Measurements from ENCODE around the gene MAP2K1.
A peak's percentile ranks its signal among the peaks of the same experiment; 100 is the strongest.

The MAP2K1 gene

DNA sequence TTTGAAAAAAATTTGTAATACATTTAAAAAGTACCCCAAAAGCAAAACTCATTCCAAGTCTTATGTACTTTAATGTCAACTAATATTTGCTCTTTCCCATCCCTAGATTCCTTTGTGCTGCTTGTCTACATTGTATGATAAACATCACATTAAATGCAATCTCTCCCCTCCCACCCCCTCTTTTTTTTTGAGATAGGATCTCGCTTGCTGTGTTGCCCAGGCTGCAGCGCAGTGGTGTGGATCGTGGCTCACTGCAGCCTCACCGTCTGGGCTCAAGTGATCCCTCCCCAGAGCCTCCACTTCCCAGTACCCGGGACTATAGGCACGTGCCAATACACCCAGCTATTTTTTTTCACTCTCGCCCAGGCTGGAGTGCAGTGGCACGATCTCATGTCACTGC lies 12.6 kb downstream of the MAP2K1 start:
- no peak for TF ChIP-seq CTCF (IDR thresholded peaks at IDR 0.05; ENCODE audit: borderline replicate concordance, insufficient read depth, low read depth, low read length)
- H3K4me3 ChIP-seq (ENCODE audit: low read depth, low read length) = no peak overlapping the region

GRCh38 chr15:66400351-66400774 lies 13.7 kb downstream of the MAP2K1 start:
- H3K4me3 ChIP-seq (ENCODE audit: low read depth, low read length) = no peak overlapping the region
- TF ChIP-seq CTCF (IDR thresholded peaks at IDR 0.05; ENCODE audit: borderline replicate concordance, insufficient read depth, low read depth, low read length) = no peak

DNA sequence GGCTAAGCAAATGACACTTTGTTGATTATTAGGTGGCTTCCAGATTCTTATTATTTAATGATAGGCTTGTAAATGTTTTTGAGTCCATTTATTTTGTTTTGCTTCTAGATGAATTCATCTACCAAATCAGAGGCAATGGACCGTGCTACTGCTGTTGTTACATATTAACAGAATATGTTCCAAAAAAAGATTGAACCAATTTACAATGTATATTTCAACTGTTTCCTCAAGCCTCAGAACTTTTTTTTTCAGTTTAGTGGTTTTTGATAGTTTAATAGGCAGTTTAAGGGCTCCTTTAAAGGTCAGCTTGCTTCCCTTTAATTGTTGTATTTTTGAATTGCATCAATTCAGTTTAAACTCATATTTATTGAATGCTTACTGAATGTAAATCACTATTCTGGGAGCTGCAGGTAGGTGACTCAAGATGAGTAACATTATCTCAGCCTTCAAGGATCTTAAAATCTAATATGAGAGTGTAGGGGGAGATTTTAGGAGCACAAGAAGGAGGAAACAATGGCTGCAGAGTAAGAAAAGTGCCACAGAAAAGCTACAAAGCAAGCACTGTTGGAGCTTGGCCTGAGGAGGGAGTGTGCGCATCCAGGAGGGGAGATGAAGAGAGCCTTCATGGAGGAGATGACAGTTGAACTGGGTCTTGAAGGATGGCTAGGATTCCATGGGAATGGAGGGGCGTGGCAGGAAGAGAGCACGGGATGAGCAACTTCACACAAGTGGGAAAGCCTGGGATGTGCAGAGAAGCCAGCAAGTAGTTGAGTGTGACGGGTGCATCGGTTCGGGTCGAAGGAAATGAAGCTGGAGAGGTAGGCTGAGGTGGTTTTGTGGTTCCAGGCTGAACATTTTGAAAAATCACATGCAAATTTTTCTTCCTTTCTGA lies 14.7 kb downstream of the MAP2K1 start:
- TF ChIP-seq CTCF (IDR thresholded peaks at IDR 0.05; ENCODE audit: borderline replicate concordance, insufficient read depth, low read depth, low read length) = peak; percentile 21; the same call in 1 of the 2 replicates

DNA sequence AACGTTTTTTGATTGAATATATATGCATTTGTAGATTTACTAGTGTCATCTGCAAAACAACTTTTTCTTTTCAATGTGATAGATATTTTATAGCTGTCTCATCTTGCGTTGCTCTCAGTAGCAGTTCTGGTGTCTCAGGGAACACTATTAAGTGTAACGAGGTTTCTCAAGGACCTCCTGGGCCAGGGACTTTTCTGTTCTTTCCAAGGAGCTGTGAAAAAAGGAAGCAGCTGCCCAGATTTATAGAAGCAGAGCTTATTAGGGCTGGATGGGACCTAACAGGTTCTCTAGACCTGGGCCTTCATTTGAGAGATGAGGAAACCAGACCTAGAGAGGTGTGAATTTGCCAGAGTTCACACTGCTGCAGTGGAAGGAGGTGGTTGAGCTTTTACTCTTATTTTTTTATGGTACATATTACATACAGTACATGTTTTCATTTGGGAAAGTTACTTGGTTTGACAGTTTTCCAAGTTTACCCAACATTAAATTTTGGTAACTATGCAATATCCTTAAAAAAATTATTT lies 16.1 kb downstream of the MAP2K1 start:
- no peak overlapping the region for H3K4me3 ChIP-seq (ENCODE audit: low read depth, low read length)
- no peak for TF ChIP-seq CTCF (IDR thresholded peaks at IDR 0.05; ENCODE audit: borderline replicate concordance, insufficient read depth, low read depth, low read length)

More for the DNA sequence above, 14.7 kb downstream of the MAP2K1 start:
- peak overlapping the region; percentile 32 for H3K4me3 ChIP-seq (ENCODE audit: low read depth, low read length)

- no peak overlapping the region for H3K4me3 ChIP-seq (ENCODE audit: low read depth, low read length)
- TF ChIP-seq CTCF (IDR thresholded peaks at IDR 0.05; ENCODE audit: borderline replicate concordance, insufficient read depth, low read depth, low read length) = no peak
Observed at GRCh38 chr15:66403323-66403722, 16.6 kb downstream of the MAP2K1 start.

- TF ChIP-seq CTCF (IDR thresholded peaks at IDR 0.05; ENCODE audit: borderline replicate concordance, insufficient read depth, low read depth, low read length) = no peak
- H3K4me3 ChIP-seq (ENCODE audit: low read depth, low read length) = no peak overlapping the region
Observed at GRCh38 chr15:66404122-66404521, 17.4 kb downstream of the MAP2K1 start.

- no peak for TF ChIP-seq CTCF (IDR thresholded peaks at IDR 0.05; ENCODE audit: borderline replicate concordance, insufficient read depth, low read depth, low read length)
- no peak overlapping the region for H3K4me3 ChIP-seq (ENCODE audit: low read depth, low read length)
Observed at GRCh38 chr15:66404532-66404931, 17.8 kb downstream of the MAP2K1 start.

All from GM12875 (cell line).